Sciatic nerve (tissue), 2 donors: ENCODE data around the gene GPR34. TPM values are rescaled to one million over a fixed set of nuclear protein-coding genes. Genes with fewer than 3 reads are reported as not detected.
"Not testable (repeated sequence)": the region's sequence is repeated elsewhere in the genome, so short reads cannot be mapped to it uniquely, and the experiment has no call there.

ENCODE experiments used
- ATAC-seq: fragments of 200-7000 bp; cut with Tn5 transposase; one replicate; pipeline ENCODE4 v1.9.1; 2020; ENCODE audit warnings: mild to moderate bottlenecking, moderate library complexity
- DNase-seq: peaks from one replicate; pipeline ENCODE4 v3.0.0-alpha.2; 2020; ENCODE audit warnings: low spot score
- intact Hi-C: fragments of 100-400 bp; cut with DNase I; formaldehyde crosslinking; loops from one replicate; pipeline ENCODE4 v1.14.2; 2022
- total RNA-seq: library from RNA; stranded (reverse); fragmentation: NEBNext Ultra II Directional; extraction: Animal tissue kit (Norgen Biotek cat#: 25700); gene quantifications from one replicate; pipeline ENCODE4 v1.2.1, GENCODE V29; 2021
- donor health status: DM: no; HTN: no; CAD: no.
- donor health status: DM: no; HTN: no; CAD: no.

The GPR34 gene
- total RNA-seq, 1 donor from 2014 or later = 10.3 TPM

DNA sequence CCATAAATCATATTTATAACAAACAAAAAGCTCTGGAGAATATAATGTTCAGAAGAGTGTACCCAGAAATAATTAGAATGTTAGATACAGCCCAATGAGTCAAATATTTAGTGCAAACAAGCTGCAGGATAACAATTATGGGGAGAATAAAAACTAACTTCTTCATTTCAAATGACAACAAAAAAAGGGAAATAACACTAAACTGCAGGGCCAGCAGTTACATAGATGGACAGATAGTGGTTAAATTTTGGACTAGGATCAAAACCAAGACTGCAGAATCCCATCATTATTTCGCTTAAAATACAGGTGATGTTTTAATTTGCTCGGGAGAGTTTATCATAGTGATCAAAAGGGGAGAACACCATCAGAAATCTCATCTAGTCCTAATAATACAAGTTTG, 617 bp upstream of the GPR34 start:
- intact Hi-C loops = no loop called here
- no peak for DNase-seq
- peak; percentile 55 for ATAC-seq

- intact Hi-C loops = no loop called here
- DNase-seq = no peak
- no peak for ATAC-seq
Measured at GRCh38 chrX:41689711-41690110, 938 bp downstream of the GPR34 start.

DNA sequence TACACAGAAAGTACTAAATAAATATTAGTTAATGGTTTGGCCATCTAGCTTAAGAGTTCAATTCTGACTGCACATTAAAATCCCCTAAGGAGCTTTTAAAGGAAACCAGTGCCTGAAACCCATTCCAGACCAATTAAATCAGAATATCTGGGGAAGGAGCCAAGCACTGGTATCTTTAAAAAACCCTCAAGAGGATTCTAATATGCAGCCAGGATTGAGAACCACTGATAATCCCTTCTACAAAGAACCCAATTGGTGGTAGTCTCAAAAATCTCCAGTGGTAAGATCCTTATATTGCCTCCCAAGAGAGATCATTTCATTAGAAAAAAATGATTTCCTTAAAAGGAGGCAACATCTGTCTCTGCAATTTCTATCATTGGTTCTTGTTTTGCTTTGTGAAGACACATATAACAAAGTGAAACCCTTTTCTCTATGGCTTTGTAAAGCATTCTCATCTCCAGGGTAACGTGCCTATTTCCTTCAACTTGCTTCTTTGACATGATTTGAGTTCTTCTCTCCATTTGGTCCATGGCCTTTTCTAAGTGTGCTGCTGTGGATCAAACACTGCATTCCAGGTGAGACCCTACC, 3.5 kb downstream of the GPR34 start:
- ATAC-seq = no peak
- no peak for DNase-seq
- intact Hi-C loops = no loop called here

DNA sequence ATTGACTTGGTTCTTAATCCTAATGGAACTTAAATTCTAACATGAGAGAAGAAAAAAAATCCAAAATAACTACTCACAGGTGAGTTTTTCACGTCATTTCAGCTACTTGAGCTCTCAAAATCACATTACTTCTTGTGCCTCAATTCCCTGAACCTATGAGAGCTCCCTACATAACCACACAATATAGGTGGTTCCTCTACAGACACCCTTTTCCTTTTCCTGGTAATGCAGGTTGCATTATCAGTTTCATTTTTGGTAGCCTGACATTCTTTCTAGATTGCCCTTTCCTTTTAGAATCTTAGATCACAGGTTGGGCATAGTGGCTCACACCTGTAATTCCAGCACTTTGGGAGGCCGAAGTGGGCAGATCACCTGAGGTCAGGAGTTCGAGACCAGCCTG, 4.3 kb downstream of the GPR34 start:
- DNase-seq (no peak), ATAC-seq (no peak)
- intact Hi-C loops = no loop called here

GRCh38 chrX:41695426-41695825, 6.7 kb downstream of the GPR34 start:
- intact Hi-C loops = no loop called here
- ATAC-seq (no peak), DNase-seq (no peak)

DNA sequence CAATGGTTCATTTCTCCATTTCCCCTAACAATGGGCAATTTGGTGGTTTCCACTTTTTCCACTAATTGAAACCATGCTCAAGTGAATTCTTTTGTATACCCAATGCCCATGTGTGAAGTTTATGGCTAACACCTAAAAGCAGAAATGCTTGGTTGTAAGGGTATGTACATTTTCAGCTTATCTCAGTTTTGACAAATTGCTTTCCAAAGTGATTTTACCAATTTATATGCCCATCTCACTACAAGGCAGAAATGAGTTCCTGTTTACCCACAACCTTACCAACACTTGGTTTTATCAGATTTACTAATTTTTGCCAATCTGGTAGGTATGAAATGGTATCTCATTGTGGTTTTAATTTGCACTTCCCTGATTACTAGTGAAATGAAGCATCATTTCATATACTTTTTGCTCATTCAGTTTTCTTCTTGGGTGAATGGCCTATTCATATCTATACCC, 14.8 kb downstream of the GPR34 start:
- ATAC-seq (no peak), DNase-seq (no peak)
- intact Hi-C loops = no loop called here

GRCh38 chrX:41705042-41705441, 16.3 kb downstream of the GPR34 start:
- no peak for ATAC-seq
- no peak for DNase-seq
- intact Hi-C loops = no loop called here

DNA sequence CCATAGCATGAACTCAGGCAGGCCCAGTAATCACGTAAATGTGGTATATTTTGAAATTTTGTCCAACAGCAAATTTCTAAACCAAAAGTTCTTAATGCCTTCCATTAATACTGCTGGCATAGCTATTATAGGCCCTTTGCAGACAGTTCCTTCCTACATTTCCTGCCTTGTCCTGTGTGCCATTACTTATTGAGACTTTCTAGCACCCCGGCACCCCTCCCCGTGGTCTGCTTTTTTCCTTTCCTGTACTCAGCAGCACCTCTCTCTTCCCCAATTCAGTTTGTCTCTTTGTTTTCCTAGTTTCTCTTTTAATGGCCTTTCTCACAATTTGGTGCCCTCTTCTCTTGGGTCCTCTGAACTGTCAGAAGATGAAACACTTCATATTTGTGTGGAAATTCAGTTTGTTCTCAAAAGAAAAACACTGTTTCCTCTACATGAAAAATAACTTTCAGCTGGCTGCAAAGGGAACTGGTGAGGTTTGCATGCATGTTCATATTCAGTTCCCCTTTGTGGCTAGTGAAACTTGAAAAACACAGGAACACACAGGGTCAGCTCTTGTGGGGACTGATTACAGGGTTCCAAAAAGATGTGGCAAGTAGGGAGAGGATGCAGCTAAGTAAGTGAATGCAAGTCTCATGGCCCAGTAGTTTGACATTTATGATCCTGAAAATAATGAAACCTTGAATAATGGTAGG, 17.1 kb downstream of the GPR34 start:
- intact Hi-C loops = no loop called here
- ATAC-seq (peak; percentile 74), DNase-seq (no peak)

DNA sequence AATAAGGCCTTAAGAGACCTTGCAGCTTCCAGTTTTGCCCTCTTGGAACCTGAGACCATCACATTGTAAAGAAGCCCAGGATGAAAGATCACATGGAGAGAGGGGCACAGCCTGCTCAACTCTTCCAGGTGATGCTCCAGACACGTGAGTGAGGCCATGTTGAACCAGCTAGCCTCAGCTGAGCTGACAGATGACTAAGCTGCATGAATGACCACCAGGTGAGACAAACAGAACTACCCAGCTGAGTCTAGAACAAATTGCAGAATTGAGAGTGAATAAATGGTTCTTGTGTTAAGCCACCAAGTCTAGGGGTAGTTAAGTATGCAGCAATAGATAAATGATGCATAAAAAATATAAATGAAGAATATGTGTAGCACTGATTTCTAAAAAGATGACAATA, 18.4 kb downstream of the GPR34 start:
- intact Hi-C loops = no loop called here
- ATAC-seq = no peak
- DNase-seq = no peak

DNA sequence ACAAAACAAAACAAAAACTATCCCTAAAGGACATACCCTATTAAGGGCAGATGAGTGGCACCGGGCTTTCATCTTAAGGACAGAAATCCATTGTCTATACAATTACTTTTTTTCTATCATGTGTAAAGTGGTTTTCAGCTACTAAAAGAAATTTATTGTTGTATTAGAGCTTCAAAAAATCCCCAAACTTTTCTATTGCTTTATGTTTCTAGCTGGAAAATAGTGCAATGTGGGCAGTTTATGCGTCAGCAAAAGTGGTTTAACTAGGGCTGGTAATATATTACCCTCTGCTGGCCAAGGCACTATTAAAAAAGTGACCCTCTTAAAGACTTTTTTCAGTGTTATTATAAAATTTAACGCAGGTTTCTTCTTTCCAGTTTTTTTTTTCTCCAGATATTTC, 19.7 kb downstream of the GPR34 start:
- no peak for ATAC-seq
- no peak for DNase-seq
- intact Hi-C loops = no loop called here

DNA sequence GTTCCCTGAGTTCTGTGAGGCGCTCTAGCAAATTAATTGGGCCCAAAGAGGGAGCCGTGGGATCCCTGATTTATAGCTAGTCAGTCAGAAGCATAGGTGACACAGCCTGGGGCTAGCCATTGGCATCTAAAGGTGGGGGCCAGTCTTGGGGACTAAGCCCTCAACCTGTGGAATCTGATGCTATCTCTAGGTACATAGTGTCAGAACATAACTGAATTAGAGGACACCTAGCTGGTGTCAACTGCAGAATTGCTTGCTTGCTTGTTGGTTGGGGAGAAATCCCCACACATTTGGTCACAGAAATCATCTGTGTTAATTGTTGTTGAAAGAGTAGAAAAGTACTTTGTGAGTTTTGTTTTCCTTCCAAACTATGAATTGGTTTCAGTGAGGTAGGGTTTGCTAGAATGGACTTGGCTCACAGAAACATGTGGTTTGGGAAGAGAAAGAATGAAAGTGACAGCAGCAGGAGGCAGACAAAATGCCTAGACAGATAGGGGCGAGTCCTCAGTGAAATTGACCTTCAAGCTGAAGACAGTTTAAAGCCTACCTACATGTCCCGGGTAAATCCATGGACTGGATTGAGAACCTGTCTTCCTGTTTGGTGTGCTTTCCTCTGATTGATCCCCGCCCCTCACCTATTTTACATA, 22.4 kb downstream of the GPR34 start:
- DNase-seq (no peak), ATAC-seq (no peak)
- intact Hi-C loops = no loop called here

DNA sequence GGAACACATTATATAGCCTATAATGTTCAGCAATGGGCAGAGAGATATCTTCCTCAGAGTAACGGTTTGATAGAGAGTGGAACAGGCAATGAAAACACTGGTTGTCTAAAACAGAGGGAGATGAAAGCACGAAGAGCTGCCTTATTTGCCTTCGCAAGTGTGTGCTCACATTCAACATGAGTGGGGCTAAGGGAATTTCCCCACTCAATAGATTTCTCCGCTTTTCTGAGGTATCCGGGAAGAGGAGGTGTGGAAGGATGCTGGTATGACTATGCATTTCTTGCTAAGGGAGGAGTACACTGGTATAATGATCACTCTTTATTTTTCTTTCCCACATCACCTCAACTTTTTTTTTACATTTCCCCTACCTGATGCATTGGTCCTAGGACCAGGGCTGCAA, 27.4 kb downstream of the GPR34 start:
- no peak for ATAC-seq
- DNase-seq = no peak
- intact Hi-C loops = no loop called here

- ATAC-seq = no peak
- DNase-seq = no peak
- intact Hi-C loops = no loop called here
Measured at GRCh38 chrX:41716767-41717473, 28.1 kb downstream of the GPR34 start.

DNA sequence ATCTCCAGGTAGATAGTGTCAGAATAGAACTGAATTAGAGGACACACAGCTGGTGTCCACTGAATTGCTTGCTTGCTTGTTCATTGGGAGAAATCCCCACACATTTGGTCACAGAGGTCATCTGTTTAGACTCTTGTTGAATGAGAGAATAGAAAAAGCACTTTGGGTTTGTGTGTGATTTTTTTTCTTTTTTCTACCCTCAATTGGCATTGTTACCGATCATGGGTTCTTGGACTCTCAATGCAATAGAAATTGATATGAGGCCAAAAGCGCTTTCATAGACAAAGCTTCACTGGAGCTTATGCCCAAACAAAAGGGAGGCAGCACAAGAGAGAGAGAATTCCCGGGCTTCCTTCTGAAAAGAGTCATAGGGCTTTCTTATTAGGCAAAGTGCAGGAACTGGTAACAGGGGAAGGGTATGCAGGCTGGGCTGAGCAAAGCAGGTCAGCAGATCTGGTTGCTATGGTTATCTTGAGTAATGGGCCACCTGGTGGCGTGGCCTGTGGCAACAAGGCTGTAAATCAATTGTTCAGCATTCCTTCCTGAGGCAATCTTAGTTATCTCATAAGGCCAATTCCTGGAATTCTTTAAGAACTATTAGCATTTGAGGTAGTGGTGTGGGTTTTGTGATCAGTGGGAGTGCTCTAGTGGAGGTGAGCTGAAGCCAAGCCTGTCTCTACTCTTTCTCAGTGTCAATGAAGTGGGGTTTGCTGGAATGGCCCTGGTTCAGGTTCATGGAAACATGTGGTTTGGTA, 29.9 kb downstream of the GPR34 start:
- intact Hi-C loops = no loop called here
- ATAC-seq (no peak), DNase-seq (no peak)

DNA sequence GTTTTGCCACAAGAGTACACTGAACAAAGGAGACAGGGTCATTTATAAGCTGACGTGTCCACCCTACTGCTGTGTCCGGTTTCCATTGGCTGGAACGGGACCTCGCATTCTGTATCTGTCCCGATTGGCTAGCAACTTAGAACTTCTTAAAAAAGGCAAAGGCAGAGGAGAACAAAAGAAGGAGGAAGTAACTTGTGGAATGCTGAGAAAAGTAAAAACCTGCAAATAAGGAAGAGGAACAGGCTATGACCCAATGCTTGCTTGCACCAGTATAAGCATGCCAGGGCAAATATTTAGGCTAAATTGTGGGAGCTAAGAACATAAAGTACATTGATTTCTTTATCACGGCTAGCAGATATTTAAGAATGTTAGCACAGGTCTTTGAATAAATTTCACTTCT, 30.8 kb downstream of the GPR34 start:
- intact Hi-C loops, DNase-seq, ATAC-seq: not testable (repeated sequence)

DNA sequence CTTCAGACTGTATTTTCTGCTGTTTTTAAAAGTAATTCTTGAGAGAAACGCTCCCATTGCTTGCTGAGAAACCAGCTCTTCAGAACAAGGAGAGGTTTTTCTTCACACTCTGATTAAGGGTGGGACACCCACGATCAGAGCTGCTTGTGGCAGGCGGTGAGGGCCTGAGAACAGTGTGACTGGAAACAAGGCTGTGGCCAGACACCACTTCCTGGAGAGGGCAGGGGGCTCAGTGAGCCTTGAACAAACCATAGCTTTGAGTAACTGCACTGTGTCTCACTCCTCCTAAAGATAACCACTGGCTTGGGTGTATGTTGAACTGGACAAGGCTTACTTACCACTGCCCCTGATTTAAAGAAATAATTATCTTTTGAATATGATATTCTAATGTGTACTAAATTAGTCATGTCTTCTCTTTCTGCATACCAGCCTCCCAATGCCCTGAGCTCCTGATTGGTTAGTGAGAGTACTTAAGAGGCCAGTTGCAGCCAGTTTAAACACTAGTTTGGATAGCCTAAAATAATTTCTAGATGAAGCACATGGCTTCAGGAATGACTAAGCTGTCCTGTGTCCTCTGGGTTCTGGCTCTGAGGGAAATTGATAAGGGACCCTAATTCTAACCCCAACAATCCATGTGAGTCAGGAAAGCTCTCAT, 31.5 kb downstream of the GPR34 start:
- ATAC-seq = no peak
- no peak for DNase-seq
- intact Hi-C loops = no loop called here

DNA sequence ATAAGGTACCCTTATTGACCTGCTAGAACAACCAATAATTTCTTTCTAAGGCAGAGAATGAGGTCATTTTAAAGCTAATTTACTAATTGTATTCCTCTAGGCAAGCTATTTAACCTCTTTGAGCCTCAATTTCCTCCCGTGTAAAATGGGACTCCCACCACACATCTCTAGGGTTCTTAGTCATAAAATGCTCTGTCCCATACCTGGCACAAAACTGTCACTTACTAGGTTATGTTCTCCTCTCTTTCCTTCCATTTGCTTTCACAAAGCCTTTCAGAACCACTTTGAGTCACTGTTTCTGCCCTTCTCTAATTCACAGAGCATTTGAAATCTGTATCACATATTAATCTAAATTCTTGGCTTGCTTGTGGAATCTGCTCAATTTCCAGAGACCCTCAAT, 32.8 kb downstream of the GPR34 start:
- DNase-seq (no peak), ATAC-seq (no peak)
- intact Hi-C loops = no loop called here

GRCh38 chrX:41722214-41722613, 33.4 kb downstream of the GPR34 start:
- DNase-seq = no peak
- no peak for ATAC-seq
- intact Hi-C loops = no loop called here
